HG02852 (cell line): ENCODE results near the gene PANK4.
"Not testable (repeated sequence)": the region's sequence is repeated elsewhere in the genome, so short reads cannot be mapped to it uniquely, and the experiment has no call there.

Source experiments
- ATAC-seq: cut with Tn5 transposase; IDR thresholded peaks from one replicate; pipeline ENCODE4 v1.9.1; 2021; ENCODE audit warnings: mild to moderate bottlenecking, moderate library complexity; ENCODE audit not compliant: unreplicated experiment

Gene PANK4

DNA sequence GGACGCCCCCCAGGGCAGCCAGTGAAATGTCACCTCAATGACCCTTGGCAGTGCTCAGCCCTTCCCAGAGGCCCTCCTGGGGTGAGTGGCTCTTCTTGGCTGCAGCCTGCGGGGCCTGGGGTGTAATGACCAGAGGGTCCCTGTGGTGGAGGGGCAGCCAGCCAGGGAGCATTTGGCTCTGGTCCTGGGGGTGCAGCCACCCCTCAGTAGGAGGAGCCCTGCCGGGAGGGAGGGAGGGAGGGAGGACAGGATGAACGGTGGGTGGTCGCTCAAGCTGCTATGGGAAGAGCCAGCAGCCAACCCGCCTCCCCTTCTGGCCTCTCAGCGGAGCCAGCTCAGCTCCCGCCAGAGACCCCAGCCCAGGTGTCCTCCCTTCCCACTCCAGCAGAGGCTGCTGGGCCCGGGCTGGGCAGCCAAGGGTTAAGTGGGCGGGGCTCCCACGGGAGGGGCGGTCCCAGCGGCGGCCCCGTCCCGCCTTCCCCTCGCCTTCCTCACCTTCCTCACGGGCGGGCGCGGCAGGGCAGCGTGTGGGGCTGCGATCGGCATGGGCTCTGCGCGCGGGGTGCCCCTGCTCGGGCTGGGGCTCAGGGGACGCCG is 59.3 kb downstream of the PANK4 start:
- no peak for ATAC-seq

DNA sequence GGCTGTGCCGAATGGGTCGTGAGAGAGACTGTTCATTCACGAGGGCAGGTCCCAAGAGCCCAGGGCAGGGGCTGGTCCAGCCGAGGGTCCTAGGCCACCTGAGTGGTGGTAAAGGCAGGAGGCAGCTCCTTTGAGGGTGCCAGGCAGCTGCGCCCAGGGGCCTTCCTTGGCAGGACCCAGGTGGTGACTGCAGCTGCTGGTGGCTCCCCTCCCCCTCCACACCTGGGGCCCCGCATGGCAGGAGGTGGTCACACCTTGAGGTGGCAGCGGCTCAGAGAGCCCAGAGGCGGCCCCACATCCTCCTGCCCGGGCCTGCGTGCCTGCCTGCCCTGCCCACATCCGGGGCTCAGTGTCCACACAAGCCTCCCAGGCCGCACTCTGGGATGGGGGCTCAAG is 60.1 kb downstream of the PANK4 start:
- ATAC-seq = no peak

DNA sequence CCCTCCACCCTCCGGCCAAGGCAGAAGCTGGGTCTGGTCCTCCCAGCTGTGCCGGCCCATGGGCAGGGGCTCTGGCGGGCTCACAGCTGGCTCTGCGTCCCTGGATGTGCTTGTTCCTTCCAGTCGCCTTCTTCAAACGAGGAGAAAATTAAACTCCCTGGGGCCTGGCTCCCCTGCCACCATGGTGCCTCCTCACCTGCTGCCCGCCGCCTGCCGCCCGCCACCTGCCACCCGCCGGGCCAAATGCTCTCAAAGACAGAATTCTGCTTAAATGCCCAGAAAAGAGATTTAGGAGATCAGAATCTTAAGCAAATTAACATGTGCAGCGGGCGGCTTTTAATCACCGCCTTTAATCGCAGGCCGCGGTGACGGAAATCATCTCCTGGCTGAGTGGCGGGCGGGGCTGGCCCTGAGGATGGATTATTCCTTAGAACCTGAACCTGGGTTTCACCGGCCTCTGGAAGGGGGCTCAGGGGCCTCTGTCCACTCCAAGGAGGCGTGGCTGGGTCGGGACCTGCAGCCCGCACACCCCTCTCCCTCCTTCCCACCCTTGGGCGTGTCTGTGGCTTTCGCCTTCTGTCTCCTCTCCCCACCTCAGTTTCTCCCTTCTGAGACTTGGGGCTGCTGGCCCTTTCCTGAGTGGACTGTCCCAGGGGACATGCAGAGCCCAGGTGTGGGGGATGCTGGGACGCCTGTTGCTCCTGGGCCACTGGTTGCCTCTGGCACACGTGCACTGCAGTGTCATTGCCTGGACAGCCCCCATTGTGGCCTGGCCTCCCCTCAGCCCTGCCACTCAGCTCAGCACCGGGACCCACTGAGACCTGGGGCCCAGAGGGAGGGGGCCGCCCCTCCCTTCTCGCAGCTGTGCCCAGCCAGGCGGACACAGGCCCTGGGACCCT is 60.8 kb downstream of the PANK4 start:
- ATAC-seq = no peak

DNA sequence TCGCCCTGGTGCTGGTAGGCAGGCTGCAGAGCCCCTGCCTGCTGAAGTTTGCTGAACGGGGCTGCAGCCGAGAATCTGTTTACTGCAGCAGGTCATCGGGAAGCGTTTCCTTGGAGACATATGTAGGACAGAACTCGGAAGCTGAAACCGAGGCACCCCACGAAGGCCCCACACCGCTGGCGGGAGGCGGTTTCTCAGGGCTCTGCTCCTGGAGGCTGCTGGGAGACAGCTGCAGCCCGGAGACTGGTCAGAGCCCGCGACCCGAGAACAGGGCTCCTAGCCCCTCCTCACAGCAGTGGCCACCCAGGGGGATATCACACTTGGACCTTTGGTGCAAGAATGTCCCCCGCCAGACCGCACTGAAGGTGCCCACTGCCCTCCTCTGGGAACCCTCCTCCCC is 63.0 kb downstream of the PANK4 start:
- no peak for ATAC-seq

DNA sequence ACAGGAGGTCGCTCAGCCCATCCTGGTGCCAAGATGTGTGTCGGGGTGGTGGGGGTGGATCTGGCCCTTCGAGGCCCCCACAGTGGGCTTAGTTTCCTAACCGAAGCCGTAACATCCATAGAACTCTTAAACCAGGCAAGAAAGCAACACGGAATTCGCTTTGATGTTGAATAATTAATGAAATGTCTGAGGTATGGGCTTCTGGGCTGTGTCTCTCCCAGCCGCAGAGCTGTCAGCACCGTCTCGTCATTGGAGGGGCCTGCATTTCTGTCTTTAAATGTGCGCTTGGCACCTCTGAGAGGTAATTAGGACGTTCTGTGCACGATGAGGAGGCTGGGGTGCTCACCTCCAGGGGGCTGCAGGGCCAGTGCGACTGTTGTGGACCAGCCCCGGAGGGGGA is 63.6 kb downstream of the PANK4 start:
- no peak for ATAC-seq

DNA sequence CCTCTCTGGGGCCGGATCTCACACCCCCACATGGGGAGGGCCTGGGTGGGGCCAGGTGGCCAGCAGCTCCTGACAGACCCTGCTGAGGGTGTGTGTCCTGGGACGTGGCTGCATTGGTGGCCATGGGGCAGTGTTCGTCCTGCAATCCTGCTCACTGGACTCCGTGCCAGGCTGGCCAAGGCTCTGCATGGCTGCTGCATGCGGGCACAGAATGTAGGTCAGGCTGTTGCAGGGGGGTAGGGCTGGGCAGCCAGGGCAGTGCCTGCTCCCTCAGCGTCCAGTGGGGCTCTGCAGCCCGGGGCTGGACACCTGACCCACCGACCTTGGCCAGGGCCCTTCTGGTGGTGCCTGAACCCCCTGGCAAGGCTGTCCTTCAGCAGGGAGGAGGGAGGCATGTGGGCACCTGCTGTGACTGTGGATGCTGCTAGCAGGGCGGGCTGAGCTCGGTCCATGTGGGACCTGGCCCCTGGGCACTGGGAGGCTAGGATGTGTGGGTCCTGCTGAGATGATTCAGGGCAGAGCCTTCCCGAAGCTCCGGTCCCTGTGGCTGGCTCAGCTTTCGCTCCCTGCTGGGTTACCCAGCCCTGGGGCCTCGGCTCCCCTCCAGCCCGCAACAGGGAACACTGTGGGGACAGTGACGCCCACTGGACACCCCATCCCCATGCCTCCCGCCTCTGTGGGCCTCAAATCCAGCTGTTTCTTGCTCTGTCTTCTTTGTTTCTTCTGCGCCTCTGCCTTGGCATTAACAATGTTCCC is 65.2 kb downstream of the PANK4 start:
- no peak for ATAC-seq

DNA sequence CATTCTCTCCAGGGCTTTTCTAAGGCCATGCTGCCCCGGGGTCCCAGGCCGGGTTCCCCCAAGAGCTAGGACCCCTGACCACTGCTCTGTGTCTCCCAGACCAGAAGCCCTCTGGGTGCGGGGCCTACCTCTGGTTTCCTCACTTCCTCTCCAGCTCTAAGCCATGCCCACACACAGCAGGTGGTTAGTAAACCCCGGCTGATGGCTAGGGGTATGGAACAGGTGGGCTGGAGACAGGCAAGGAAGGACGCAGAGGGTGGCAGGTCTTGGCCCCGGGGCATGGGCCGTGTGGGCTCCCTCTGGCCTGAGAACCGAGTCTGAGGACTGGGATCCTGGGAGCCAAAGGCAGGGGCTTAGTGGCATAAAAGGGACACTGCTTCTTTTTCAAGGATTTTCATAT is 66.2 kb downstream of the PANK4 start:
- no peak for ATAC-seq

DNA sequence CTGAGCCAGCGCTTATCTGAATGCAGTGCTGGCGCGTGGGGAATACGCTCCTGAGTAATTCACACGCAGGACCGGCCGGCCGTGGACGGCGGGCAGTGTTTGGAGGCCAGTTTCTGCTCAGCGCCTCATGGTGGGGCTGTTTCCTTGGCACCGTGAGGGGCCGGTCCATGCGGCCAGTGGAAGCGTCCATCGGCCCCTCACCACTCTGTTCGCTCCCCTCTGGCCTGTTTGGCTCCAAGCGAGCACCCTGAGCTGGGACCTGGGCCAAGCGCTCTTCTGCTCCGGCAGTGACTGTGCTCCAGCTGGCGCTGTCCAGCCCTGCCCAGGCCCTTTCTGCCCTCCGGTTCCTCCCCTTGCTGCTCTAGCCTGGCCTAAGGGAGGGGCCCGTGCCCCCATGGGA is 66.6 kb downstream of the PANK4 start:
- ATAC-seq = no peak

DNA sequence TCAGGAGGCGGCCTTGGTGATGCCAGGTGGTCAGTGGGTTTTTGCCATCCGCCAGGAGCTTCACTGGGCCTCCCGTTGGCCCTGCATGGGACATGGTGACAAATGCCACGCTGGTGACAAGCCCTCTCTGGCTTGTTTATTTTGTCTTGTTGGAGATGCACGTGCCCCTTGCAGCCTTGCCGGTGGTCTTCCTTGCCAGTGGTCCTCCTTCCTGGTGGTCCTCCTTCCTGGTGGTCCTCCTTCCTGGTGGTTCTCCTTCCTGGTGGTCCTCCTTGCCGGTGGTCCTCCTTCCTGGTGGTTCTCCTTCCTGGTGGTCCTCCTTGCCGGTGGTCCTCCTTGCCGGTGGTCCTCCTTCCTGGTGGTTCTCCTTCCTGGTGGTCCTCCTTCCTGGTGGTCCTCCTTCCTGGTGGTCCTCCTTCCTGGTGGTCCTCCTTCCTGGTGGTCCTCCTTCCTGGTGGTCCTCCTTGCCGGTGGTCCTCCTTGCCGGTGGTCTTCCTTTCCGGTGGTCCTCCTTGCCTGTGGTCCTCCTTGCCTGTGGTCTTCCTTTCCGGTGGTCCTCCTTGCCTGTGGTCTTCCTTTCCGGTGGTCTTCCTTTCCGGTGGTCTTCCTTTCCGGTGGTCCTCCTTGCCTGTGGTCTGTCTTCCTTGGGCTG is 67.2 kb downstream of the PANK4 start:
- ATAC-seq = not testable (repeated sequence)

DNA sequence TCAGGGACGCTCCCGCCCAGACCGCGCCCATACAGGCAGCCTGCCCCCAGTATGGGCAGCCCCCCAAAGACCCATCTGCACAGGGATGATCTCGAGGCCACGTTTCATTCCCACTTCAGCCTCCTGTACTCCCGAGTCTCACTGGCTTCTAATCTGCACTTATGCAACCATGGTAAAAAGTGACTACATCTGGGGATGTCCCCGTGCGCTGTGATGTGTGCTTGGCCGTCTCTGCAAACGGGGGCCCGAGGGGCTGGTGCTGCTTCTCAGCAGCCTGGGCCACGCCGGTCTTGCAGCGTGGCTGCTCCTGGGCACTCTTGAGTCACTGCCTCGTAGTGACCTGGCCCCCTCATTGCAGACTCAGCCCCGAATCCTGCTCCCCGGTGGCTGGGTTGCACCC is 67.7 kb downstream of the PANK4 start:
- ATAC-seq = no peak
